ENCODE results near the gene GIPC2.
"Not testable (repeated sequence)": the region's sequence is repeated elsewhere in the genome, so short reads cannot be mapped to it uniquely, and the experiment has no call there.

Gene GIPC2

GRCh38 chr1:78038071-78038470 lies 7.7 kb upstream of the GIPC2 start:
- peak; percentile 78 for DNase-seq

GRCh38 chr1:78038491-78038939 lies 7.3 kb upstream of the GIPC2 start:
- peak; percentile 91 for DNase-seq

- no peak for DNase-seq
These were observed 5.2 kb upstream of the GIPC2 start for GRCh38 chr1:78040484-78041089.

GRCh38 chr1:78043436-78043835 lies 2.3 kb upstream of the GIPC2 start:
- DNase-seq = no peak

GRCh38 chr1:78044796-78045562 lies 787 bp upstream of the GIPC2 start:
- DNase-seq = no peak

- DNase-seq = no peak
These were observed 222 bp upstream of the GIPC2 start for GRCh38 chr1:78045563-78045925.

GRCh38 chr1:78047106-78047505 lies 1.3 kb downstream of the GIPC2 start:
- DNase-seq = no peak

GRCh38 chr1:78047631-78048030 lies 1.9 kb downstream of the GIPC2 start:
- no peak for DNase-seq

GRCh38 chr1:78048446-78048845 lies 2.7 kb downstream of the GIPC2 start:
- no peak for DNase-seq

- no peak for DNase-seq
These were observed 3.6 kb downstream of the GIPC2 start for GRCh38 chr1:78049396-78049795.

GRCh38 chr1:78051005-78051404 lies 5.2 kb downstream of the GIPC2 start:
- no peak for DNase-seq

- no peak for DNase-seq
These were observed 7.1 kb downstream of the GIPC2 start for GRCh38 chr1:78052685-78053405.

- no peak for DNase-seq
These were observed 7.7 kb downstream of the GIPC2 start for GRCh38 chr1:78053498-78053897.

GRCh38 chr1:78054559-78054958 lies 8.8 kb downstream of the GIPC2 start:
- DNase-seq = peak; percentile 13

- no peak for DNase-seq
These were observed 9.2 kb downstream of the GIPC2 start for GRCh38 chr1:78054972-78055371.

- no peak for DNase-seq
These were observed 9.9 kb downstream of the GIPC2 start for GRCh38 chr1:78055565-78056132.

GRCh38 chr1:78058670-78059069 lies 12.9 kb downstream of the GIPC2 start:
- no peak for DNase-seq

GRCh38 chr1:78060857-78061563 lies 15.2 kb downstream of the GIPC2 start:
- no peak for DNase-seq

- DNase-seq = peak; percentile 90
These were observed 16.2 kb downstream of the GIPC2 start for GRCh38 chr1:78061825-78062523.

GRCh38 chr1:78064886-78065285 lies 19.1 kb downstream of the GIPC2 start:
- DNase-seq = not testable (repeated sequence)

- no peak for DNase-seq
These were observed 23.0 kb downstream of the GIPC2 start for GRCh38 chr1:78068681-78069283.

- DNase-seq = no peak
These were observed 24.0 kb downstream of the GIPC2 start for GRCh38 chr1:78069784-78070183.

Data from HCEC 1CT (cell line).